ENCODE data around the gene SIL1. TPM values are rescaled to one million over a fixed set of nuclear protein-coding genes. Genes with fewer than 3 reads are reported as not detected.
A peak's percentile ranks its signal among the peaks of the same experiment; 100 is the strongest.

Gene SIL1
- total RNA-seq, 1 donor from 2014 or later, result 16.0 TPM

DNA sequence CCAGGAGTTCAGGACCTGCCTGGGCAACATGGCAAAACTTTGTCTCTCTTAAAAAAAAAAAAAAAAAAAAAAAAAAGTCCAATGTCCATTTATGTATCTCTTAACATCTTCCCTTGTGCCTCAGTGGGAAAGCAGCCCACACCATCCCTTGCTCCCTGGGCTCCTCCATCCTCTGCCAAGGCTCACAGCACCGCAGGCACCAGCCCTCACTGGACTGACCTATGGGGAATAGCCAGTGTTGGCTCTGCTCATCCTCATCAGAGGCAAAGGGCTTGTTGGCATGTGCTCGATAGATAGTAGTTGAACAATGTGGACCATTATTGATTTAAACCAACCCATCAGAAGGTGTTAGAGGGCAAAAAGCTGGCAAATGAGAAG lies 261.2 kb downstream of the SIL1 start:
- H3K36me3 Mint-ChIP-seq (ENCODE audit: low read depth), result peaks cover 33% of the 10 kb centered on the region
- TF ChIP-seq, protein P1, sequence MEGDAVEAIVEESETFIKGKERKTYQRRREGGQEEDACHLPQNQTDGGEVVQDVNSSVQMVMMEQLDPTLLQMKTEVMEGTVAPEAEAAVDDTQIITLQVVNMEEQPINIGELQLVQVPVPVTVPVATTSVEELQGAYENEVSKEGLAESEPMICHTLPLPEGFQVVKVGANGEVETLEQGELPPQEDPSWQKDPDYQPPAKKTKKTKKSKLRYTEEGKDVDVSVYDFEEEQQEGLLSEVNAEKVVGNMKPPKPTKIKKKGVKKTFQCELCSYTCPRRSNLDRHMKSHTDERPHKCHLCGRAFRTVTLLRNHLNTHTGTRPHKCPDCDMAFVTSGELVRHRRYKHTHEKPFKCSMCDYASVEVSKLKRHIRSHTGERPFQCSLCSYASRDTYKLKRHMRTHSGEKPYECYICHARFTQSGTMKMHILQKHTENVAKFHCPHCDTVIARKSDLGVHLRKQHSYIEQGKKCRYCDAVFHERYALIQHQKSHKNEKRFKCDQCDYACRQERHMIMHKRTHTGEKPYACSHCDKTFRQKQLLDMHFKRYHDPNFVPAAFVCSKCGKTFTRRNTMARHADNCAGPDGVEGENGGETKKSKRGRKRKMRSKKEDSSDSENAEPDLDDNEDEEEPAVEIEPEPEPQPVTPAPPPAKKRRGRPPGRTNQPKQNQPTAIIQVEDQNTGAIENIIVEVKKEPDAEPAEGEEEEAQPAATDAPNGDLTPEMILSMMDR (conservative IDR thresholded peaks at IDR 0.05), result no peak
- no peaks in the 10 kb centered on the region for H3K27me3 Mint-ChIP-seq (ENCODE audit: low read depth)
- no peak overlapping the region for H3K27ac Mint-ChIP-seq (ENCODE audit: unreplicated experiment)
- peaks cover 7% of the 10 kb centered on the region for H3K4me1 Mint-ChIP-seq
- no peaks in the 10 kb centered on the region for H3K9me3 Mint-ChIP-seq
- no peak overlapping the region for H3K4me3 Mint-ChIP-seq
- no peak for DNase-seq (ENCODE audit: low read depth, low spot score)

DNA sequence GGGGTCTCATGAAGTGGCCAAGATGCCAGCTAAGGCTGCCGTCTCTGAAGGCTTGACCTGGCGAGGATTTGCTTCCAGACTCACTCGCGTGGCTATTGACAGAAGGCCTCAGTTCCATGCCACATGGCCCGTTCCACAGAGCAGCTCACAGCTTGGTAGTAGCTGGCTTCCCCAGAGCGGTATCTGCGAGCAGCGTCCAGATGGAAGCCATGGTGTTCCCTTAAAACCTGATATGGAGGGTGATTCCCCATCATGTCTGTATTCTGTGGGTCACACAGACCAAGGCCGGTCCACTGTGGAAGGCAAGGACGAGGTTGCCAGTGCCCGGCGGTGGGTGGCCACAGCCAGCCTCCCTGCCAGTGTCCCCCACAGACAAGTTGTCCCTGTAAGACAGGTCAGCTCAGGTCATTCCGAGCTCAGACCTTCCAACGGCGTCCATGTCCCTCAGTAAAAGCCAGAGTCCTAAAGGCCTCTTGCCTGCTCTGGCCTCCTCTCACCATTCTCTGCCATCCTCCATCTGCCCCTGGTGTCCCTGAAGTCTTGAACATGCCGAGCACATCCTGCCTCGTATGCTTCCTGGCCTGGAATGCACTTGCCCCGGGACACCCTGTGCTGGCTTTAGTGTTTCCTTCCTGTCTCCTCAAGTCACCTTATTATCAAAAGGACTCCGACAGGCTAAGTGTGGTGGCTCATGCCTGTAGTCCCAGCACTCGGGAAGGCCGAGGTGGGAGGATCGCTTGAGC lies 261.8 kb downstream of the SIL1 start:
- DNase-seq (ENCODE audit: low read depth, low spot score), result no peak
- H3K36me3 Mint-ChIP-seq (ENCODE audit: low read depth), result peaks cover 39% of the 10 kb centered on the region
- TF ChIP-seq, protein P1 (conservative IDR thresholded peaks at IDR 0.05), result no peak
- no peaks in the 10 kb centered on the region for H3K9me3 Mint-ChIP-seq
- no peaks in the 10 kb centered on the region for H3K27me3 Mint-ChIP-seq (ENCODE audit: low read depth)
- no peak overlapping the region for H3K4me3 Mint-ChIP-seq
- peaks cover 7% of the 10 kb centered on the region for H3K4me1 Mint-ChIP-seq
- H3K27ac Mint-ChIP-seq (ENCODE audit: unreplicated experiment), result no peak overlapping the region

DNA sequence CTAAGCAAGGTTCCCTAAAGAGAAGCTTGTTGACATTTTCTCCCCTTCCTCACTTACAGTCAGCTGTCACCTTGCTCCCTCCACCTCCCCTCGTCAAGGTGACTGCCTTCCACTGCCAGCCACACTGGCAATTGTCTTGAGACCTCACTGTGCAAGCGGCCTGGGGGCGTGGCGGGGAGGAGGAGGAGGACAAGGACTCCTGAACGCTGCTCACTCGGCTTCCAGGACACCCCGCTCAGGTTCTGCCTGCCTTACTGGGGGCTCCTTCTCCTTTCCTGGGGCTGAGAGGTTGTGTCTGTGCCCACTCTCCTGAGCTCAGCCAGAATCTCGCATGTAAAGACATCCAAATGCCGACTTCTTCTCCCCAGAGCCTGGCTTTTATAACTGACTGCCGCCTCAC lies 262.7 kb downstream of the SIL1 start:
- H3K27ac Mint-ChIP-seq (ENCODE audit: unreplicated experiment), result no peak overlapping the region
- no peak overlapping the region for H3K4me3 Mint-ChIP-seq
- no peak for DNase-seq (ENCODE audit: low read depth, low spot score)
- H3K27me3 Mint-ChIP-seq (ENCODE audit: low read depth), result no peaks in the 10 kb centered on the region
- peaks cover 7% of the 10 kb centered on the region for H3K4me1 Mint-ChIP-seq
- H3K9me3 Mint-ChIP-seq, result no peaks in the 10 kb centered on the region
- TF ChIP-seq, protein P1 (conservative IDR thresholded peaks at IDR 0.05), result no peak
- H3K36me3 Mint-ChIP-seq (ENCODE audit: low read depth), result peaks cover 37% of the 10 kb centered on the region

DNA sequence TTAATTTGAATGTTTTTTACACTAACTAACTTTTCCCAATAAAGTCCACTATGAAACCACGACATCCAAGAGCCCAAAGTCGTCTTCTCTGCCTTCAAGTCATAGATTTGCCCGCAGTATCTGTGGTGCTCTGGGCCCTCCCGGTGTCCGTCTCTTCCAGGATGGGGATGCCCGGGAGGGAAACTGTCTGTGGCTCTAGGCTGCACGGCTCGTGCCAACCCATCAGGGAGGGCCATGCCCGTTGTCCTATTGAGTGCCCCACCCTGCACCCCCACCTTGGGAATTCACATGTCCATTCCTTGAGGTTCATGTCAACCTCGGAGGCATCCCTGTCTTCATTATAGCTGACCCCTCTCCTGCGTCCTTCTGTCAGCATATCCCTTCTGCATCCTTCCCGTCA lies 263.2 kb downstream of the SIL1 start:
- DNase-seq (ENCODE audit: low read depth, low spot score), result no peak
- Mint-ChIP-seq H3K36me3 (ENCODE audit: low read depth) (peaks cover 37% of the 10 kb centered on the region), H3K27ac (ENCODE audit: unreplicated experiment) (no peak overlapping the region), H3K4me3 (no peak overlapping the region), H3K4me1 (peaks cover 7% of the 10 kb centered on the region), H3K9me3 (no peaks in the 10 kb centered on the region), H3K27me3 (ENCODE audit: low read depth) (no peaks in the 10 kb centered on the region)
- TF ChIP-seq, protein P1 (conservative IDR thresholded peaks at IDR 0.05), result no peak

GRCh38 chr5:138933522-138934290 lies 264.5 kb downstream of the SIL1 start:
- TF ChIP-seq, protein P1 (conservative IDR thresholded peaks at IDR 0.05), result no peak

More at GRCh38 chr5:138933522-138934290, 264.5 kb downstream of the SIL1 start:
- Mint-ChIP-seq H3K27me3 (ENCODE audit: low read depth) (no peaks in the 10 kb centered on the region), H3K36me3 (ENCODE audit: low read depth) (peaks cover 31% of the 10 kb centered on the region), H3K4me1 (peaks cover 10% of the 10 kb centered on the region), H3K9me3 (no peaks in the 10 kb centered on the region), H3K27ac (ENCODE audit: unreplicated experiment) (peak overlapping the region; percentile 35), H3K4me3 (no peak overlapping the region)
- no peak for DNase-seq (ENCODE audit: low read depth, low spot score)

Data from neural crest cell (in vitro differentiated cells).